ENCODE measurements around the gene P2RX5.

DNA sequence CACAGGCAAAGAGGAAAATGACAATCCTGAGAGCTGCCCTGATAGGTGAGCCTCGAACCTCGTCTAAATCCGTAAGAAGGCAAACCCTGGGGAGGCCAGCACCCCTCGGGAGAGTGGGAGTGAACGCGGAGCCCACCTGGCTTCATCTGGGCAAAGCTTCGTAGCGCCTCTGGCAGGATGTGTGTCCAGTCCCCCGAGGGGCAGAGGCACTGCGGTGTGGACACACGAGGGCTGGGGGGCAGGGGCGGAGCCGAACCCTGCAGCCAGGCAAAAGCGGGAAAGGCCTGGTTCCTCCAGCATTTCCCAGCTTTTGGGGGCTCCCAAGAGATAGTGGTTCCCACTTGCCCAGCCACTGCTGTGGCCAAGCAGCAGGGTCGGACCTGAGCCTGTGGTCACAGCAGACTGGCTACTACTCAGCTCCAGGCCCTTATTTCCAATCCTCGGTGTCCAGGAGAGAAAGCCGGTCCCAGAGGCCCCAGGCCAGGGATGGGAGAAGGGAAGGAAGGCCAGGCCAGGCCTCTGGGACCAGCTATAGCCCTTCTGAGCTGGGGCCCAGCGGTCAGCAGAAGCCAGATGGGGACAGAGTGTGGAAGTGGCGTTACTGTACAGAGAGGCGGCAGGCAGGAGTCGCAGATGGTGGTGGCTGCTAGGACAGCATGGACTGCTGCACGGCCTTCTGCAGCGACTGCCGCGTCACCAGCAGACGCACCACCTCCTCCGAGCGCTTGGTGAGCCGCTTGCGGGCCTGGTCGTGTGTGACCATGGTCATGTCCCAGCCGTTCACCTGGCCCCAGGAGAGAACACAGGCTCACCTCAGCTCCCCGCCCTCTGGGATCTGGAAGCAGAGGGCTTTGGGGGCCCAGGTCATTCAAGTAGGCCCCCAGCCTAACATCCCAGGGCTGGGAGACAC lies 32.6 kb downstream of the P2RX5 start:
- TF ChIP-seq, protein P1, sequence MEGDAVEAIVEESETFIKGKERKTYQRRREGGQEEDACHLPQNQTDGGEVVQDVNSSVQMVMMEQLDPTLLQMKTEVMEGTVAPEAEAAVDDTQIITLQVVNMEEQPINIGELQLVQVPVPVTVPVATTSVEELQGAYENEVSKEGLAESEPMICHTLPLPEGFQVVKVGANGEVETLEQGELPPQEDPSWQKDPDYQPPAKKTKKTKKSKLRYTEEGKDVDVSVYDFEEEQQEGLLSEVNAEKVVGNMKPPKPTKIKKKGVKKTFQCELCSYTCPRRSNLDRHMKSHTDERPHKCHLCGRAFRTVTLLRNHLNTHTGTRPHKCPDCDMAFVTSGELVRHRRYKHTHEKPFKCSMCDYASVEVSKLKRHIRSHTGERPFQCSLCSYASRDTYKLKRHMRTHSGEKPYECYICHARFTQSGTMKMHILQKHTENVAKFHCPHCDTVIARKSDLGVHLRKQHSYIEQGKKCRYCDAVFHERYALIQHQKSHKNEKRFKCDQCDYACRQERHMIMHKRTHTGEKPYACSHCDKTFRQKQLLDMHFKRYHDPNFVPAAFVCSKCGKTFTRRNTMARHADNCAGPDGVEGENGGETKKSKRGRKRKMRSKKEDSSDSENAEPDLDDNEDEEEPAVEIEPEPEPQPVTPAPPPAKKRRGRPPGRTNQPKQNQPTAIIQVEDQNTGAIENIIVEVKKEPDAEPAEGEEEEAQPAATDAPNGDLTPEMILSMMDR (conservative IDR thresholded peaks at IDR 0.05; ENCODE audit: low read length) = no peak
- TF ChIP-seq EZH2phosphoT487 (IDR thresholded peaks at IDR 0.05; ENCODE audit: borderline replicate concordance) = no peak

Measured in Loucy (cell line).